NCI-H1105 treated with DMSO at 0.1 percent for 48 hours (cell line): Measurements from ENCODE around the gene FAM78A.
A peak's percentile ranks its signal among the peaks of the same experiment; 100 is the strongest.

ENCODE experiments used
- DNase-seq: peaks from one replicate; lab custom pipeline; 2025; lab: John Stamatoyannopoulos, UW

The FAM78A gene

DNA sequence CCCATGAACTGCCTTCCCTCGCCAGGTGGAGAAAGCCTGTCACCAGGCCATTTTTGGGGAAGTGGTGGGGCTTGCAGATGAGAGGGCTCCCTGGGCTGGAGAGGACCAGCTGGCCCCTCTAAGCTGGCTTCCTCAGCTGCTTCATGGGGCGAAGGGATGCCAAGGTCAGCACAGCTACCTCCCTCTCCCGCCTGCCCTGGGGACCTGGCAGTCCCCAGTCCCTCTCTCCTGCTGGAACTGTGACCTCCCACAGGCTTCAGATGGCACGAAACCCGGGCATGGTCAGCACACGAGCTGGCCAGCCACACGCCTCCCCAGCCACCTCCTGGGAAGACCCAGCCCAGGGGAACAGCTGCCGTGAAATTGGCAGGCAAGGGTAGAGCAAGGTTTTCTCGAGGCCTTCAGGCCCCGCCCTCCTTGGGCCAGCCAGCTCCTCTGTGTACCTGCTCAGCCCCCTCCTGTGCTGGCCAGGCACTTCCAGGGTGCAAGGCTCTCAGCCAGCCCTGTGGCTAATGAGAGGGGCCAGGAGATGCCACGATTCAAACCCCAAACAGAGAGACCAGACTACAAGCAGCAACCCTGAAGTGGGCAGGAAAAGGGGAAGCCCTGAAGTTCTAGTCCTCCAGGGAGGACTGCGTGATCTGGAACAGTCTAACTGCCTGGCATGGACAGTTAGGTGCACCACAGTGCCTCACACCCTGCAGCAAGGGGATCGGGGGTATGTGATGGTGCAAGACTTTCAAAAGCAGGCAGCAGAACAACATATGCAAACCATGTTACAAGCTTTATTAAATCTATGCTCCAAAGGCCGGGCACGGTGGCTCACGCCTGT is 26.1 kb upstream of the FAM78A start:
- DNase-seq, result no peak

DNA sequence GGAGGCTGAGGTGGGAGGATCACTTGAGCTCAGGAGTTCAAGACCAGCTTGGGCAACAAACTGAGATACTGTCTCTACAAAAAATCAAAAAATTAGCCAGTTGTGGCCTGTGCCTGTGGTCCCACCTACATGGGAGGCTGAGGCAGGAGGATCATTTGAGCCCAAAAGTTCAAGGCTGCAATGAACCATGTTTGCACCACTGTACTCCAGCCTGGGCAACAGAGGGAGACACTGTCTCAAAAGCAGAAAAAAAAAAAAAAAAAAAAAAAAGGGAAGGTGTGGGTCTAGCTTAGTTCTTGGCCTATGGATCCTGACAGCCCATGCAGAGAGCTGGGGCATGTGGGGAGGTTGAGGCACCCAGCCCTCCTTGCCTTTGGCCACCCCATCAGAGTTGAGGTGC is 24.1 kb upstream of the FAM78A start:
- no peak for DNase-seq

DNA sequence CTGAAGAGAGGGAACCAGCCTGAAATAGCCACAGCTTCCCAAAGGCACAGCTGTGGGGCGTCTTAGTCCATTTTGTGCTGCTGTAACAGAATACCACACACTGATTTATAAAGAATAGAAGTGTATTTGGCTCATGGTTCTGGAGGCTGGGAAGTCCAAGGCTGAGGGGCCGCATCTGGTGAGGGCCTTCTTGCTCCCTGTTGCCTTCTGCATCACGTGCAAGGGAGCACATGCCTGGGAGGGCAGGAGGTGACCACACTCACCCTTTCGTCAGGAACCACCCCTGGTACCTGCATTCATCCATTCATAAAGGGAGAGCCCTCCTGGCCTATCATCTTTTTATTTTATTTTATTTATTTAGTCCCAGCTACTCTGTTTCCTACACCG is 23.6 kb upstream of the FAM78A start:
- no peak for DNase-seq

DNA sequence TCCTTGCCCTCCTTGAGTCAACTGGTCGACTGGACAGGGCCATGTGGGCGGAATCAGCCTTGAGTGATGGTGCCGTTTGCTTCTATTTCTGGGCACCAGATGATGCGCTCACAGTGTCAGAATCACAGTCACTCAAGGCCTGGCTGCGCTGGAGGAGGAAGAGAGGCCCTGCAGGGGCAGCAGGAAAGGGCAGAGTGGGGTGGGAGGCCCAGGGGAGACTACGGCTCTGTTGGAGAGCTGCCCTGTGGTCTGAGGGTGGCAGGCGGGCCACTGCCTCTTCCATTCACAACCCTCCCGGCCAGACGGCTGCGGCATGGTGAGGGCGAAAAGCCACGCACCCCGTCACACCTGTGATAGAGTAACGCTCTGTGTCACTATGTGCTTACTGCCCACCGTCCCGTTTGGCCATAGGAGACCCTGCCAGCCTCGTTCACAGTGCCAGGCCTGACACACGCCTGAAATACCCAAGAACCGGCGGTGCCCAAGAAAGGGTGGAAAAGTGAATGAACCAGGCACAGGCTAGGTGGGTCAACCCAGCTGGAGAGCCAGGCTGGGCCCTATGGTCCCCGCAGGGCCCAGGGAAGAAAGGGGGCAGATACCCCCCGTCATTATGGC is 23.1 kb upstream of the FAM78A start:
- DNase-seq, result no peak

DNA sequence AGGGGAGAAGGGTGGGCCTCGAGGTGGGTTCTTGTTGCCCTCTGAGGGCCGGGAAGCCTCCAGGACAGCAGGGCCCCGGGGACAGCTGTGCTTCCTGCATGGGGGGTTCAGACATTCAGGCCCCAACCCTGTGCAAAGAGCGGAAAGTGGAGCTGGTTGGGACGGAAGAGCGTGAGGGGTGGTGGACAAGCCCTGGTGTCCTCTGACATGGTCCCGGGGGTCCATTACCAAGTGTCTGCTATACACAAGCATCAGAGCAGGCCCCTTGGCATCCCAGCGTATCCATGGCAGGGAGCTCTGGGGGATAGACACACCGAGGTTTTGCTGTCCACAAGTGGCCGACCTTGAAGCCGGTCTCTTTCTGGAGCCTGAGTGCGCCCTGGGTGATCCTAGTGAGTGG is 22.5 kb upstream of the FAM78A start:
- DNase-seq, result no peak

DNA sequence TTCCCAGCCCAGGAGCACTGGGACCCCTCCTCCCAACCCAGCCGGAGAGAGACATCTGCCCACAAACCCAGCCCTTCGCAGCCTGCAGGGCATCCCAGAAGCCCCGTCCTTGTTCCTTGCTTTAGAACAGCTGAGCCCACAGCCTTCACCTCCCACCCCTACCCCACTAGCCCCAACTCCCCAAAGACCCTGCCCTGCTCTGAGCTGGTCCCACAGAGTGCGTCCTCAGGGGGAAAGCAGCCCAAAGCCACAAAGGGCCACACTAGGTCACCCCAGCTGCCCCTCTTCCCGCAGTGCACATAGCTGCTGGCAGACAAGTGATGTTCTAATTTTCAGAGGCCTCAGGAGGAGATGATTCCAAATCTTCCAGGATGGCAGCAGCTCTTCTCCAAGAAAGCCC is 22.0 kb upstream of the FAM78A start:
- no peak for DNase-seq

DNA sequence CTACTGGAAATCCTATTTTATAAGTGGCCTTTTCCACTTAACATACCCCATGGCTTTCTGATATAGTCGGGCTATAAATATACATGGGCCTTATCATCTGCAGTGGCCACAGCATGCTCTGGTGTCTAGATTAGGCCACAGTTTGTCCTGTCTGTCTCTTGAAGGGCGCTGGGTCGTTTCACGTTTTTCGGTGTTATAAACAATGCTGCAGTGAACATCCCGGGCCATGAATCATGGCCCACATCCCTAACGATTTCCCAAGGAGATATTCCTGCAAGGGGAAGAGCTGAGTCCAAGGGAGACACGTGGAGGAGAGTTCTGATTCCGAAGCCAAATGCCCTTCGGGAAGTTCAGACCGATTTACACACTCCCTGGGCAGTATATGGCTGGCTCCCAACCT is 21.6 kb upstream of the FAM78A start:
- DNase-seq, result no peak

DNA sequence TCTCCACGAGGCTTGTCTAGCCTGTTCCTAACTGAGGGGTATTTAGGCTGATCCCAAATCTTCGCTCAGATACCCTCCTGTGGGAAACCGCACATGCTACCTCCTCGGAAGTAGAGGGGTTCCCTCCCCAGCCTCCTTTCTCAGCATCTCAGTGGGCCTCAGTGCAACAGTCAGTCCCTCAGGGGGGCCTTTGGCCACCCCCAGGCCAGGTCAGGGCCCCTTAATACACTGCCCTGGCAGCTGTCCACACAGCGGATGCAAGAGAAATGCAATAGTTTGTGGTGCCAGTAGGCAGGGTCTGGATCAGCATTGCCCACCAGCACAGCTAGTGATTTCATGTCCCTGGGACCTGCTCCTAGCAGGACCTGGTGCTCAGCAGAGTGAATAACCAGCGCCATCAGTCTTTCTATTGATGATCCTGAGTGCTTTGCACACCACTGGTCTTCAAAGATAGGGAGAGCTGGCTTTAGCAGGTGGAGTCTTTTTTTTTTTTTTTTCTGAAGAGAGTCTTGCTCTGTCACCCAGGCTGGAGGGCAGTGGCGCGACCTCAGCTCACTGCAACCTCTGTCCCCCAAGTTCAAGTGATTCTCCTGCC is 20.7 kb upstream of the FAM78A start:
- no peak for DNase-seq

DNA sequence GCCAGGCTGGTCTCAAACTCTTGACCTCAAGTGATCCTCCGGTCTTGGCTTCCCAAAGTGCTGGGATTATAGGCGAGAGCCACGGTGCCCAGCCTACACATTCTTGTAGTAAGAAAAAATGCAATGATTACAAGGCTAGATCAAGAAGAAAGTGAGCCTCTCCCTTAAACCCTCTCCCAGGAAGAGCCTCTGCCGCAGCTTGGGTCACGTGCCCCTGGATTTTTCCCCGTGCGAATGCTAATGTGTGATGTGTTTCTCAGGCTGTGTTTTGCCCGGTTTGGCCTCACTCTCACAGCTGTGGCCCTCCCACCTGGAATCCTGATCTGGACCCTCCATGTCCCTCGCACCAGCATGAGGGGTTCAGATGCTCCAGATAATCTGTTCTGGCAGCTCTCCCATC is 20.1 kb upstream of the FAM78A start:
- no peak for DNase-seq

DNA sequence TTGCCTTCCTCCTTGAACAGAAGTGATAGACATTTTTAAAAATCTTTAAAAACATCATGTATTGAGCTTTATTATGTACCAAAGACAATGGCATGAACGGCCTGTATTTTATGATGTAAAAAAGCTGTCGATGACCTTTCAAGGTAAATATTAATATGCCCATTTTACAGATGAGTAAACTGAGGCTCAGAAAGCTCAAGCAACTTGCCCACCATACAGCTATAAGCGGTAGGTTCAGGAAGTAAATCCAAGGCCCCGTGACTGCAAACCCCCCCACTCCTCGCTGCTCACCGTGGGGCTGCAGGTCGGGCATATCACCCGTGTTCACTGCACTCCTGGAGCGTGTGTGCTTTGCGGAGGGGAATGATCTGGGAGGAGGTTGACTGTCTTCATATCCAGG is 16.6 kb upstream of the FAM78A start:
- DNase-seq, result no peak

DNA sequence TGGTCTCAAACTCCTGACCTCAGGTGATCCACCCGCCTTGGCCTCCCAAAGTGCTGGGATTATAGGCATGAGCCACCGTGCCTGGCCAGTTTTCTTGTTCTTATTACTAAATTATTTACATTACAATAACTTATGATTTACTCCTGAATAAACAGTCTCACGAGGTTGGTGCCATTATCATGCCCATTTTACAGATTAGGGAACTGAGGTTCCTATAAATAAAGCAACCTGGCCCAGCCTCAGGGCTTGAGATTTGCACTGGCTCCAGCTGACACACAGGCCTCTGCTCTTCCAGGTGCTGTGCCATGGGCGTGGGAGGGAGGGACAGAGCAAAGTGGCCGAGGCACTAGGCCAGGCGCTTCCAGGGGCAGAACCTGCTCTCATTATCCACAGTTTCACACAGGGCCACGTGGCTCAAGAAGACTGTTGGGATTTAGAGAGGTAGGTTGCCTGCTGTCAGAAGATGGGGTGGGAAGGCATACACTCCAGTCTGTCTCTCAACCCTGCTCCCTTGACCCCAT is 15.5 kb upstream of the FAM78A start:
- no peak for DNase-seq

DNA sequence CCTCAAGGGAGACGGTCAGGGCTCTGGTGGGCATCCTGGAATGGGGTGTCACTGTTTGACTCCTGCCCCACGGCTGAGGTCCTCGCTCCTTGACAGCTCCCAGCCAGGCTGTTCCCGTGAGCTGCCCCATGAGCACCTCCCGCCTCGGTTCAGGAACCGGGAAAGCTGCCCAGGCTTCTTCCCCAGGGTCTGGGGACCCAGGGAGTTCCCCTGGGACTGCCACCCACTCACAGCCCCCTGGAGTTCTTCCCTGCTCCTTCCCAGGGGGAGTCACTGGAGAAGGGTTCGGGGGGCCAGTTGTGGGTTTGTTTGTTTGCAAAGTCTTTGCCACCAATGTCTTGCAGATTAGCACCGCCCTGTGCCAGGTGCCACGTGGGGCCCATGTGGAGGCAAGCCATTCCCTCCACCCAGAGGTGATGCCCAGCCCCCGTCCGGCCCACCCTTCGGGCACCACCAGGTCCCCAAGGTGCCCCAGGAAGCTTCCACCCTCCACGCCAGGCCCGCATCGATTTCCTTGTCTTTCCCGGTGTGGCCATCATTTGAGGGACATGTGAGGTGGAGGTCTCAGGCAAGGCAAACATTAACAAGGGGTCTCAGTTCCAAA is 14.6 kb upstream of the FAM78A start:
- DNase-seq, result no peak

DNA sequence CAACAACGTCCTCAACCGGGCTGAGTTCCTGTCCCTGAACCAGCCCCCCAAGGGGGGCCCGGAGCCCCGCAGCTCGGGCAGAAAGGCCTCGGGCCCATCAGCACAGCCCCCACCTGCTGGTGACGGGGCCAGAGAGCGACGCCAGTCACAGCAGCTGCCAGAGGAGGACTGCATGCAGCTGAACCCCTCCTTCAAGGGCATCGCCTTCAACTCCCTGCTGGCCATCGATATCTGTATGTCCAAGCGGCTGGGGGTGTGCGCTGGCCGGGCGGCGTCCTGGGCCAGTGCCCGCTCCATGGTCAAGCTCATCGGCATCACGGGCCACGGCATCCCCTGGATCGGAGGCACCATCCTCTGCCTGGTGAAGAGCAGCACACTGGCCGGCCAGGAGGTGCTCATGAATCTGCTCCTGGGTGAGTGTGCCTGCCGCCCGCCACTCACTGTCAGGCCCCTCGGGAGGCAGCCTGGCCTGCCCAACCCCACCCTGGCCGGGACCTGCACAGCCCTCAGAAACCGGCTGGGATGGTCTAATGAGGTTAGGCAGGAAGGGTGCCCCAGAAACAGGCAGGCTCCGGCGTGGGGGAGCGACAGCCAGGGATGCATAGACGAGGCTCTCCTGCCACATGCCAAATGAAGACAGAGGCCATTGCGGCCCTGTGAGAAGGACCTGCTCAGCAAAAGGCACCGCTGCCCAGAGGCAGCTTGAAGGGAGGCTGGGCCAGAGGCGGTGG is 13.9 kb upstream of the FAM78A start:
- DNase-seq, result no peak

DNA sequence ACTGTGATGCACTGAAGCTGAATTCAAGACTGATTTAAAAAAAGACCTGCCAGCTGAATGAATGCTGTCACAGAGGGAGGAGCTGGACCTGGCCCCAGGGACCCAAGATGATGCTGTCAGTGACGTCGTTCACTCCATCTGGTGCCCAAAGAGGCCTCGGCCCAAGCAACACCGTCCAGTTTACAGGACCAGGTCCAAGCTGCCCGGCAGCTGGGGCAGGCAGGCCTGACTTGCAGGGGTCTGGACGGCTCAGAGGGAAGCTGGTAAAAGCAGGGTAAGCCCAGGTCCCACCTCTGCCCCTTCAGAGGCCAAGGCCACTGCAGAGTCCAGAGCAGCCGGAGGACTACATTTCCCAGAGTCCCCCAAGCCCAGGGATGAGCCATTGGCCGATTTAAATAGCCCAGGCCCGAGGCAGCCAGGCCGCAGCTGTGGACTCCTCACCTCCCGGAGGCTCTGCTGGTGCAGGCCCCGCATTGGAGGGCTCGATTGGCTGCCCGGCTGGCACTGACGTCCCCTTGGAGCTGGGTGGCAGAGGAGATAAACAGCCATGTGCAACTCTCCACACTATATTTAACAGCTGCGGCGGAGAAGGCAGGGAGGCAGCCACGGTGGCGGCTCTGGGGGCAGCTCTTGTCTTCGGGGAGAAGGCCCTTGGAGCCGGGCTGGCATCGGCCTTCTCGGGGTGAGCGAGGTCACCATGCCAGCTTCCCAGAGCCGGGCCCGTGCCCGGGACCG is 13.2 kb upstream of the FAM78A start, which contains the start of gene PLPP7:
PLPP7 (plus strand) TSS at position 423 of the 735 bp plus-strand sequence; CDS start at position 698, 275 bp downstream.
- no peak for DNase-seq

DNA sequence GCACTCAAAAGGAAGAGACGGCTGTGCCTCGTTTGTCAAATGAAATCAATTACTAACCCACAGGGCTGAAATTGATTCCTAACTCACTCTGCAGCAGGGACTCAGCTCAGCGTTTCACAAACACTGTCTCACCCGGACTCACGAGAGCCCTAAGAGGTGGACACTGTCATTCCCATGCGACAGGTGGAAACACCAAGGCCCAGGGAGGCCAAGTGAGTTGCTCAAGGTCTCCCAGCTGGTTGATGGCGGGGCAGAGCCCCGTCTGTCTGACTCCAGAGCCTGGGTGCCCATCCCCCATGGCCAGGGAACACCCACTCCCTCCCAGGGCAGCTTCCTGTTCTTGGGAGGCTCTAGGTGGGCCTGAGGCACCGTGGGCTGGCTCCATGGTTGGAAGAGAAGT is 11.9 kb upstream of the FAM78A start:
- no peak for DNase-seq

DNA sequence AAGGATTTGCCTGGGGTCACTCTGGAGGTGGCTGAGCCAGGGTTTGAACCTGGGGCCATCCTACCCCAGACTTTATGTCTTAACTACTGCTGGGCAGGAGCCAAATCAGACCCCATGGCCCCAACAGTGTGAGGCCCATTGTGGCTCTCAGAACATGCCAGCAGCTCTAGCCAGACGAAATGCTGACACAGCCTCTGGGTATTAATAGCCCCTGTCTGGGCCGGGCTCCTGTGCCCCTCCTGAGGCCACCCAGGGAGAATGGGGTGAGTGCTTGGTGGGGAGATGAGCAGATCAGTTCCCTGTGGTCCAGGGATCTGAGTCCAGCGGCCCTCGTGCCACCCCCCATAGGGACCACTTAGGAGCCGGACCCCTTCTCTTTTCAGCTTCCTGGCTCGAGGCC is 11.0 kb upstream of the FAM78A start:
- no peak for DNase-seq

DNA sequence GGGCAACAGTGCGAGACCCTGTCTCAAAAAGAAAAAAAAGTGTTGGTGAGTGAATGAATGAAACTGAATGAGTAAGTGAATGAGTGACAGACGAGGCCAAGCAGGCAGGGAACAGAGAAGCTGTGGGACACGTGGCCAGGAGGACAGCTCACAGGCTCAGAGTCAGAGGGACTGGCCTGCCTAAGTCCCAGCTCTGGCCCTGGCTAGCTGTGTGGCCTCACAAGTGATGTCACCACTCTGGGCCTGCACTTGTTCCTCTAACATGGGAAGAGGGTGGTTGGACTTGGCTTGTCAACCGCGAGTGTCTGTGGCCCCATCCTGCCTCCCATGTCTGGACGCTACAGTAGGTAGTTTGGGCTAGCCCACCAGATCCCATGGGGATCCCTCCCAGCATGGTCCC is 8.5 kb upstream of the FAM78A start:
- DNase-seq, result no peak

DNA sequence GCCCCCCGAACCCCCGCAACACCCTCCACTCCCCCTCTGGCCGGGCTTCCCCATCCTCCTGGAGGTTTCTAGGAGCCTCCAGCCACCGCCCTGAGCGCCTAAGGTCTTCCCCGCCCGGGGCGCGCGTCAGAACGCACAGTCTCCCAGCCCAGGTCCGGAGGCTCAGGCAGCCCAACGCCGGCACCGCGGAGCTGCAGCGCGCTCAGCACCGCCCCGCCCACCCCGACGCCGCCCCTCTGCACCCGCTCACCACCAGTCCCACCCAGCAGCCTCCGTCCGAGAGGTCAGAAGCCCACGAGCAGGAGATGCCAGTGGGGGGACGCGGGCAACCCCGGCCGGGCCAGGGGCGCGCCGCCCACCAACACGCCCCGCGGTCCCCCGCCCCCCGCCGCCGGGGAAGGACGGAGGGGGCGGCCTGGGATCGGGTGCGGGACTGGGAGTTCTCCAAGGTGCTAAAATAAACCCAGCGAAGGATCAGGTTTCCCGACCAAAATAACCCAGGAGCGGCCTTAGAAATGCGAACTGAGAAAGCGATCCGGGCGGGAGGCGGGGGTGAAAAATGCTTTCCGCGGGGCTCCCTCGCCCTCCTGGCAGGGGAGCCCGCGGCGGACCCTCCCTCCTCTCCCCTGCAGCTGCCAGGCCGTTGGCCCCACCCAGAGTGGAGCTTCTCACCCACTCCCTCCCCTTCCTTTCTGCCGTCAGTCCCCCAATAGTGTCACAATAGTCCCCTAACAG is 6.5 kb upstream of the FAM78A start:
- peak; percentile 11 for DNase-seq

DNA sequence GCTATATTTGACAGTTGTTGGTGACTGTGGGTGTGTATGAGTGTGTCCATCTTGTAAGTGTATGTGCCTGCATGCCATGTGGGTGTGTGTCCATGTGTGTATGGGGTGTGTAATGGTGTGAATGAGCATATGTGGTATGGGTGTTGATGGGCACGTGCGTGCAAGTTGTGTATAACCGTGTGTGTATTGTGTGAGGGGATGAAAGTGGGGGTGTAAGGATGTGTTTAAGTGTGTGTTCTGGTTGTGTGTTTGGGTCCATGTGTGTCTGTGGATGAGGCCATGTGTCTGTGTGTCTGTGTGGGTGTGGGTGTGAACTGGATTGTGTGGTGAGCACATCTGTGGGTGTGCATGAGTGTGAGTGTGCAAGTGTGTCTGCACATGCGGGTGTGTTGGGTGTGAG is 5.9 kb upstream of the FAM78A start:
- no peak for DNase-seq

DNA sequence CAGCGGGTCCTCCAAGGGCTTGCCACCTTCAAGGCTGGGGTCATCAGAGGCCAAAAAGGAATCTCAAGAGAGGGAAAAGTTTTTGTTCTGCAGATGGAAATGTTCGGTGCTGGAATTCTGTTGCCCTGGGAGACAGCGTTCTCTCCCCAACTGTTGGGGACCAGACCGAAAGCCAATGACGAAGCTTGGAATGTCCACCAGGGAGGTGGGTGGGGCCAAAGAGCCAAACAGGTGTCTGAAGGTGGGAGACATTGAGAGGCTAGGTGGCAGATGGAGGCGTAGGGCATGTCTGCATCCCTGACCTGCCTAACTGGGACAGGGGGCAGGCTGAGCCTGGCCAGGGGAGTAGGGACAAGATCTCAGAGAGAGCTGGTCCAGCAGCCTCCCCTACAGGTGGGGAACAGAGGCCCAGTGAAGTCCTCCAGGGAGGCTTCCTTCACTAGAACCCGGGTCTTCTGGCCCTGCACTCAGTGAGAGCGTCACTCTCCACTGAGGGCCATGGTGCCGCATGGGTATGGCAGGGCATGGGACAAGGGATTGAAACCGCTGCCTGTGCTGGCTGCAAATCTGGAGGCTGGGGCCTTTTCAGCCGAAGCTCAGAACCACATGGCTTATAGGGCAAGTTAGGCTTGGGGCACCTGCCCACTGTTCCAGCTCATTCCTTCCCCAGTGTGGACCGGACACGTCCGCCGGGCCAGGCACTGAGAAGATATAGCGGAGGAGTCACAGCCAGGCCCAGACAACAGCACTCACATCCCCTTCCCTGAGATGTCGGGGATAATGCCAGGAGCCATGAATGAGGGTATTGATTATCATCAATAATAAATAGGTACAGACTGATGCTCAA is 5.0 kb upstream of the FAM78A start:
- no peak for DNase-seq
